ENCODE data around the gene VPS9D1. TPM values are rescaled to one million over a fixed set of nuclear protein-coding genes. Genes with fewer than 3 reads are reported as not detected.

The VPS9D1 gene
- total RNA-seq, 4 donors from 2014 or later = 7.1 to 25.0 (median 13.8) TPM

DNA sequence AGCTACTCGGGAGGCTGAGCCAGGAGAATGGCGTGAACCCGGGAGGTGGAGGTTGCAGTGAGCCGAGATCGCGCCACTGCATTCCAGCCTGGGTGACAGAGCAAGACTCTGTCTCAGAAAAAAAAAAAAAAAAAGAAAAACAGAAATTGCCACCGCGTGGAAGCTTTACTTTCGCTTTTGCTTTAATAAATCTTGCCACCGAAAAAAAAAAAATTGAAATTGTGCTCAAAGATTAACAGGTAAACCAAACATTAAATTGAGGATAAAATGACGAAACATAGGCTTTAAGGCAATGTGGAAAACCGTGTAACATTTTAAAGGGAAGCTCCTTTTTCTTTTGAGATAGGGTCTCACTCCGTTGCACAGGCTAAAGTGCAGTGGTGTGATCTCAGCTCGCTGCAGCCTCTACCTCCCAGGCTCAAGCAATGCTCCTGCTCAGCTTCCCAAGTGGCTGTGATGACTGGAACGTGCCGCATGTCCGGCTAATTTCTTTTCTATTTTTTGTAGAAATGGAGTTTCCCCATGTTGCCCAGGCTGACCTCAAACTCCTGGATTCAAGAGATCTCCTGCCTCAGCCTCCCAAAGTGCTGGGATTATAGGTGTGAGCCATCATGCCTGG is 40.7 kb upstream of the VPS9D1 start:
- no peaks in the 10 kb centered on the region for H3K4me1 ChIP-seq
- 71 to 74% methylated on average over 17 of the region's 17 CpGs for whole genome bisulfite sequencing, 2 donors

DNA sequence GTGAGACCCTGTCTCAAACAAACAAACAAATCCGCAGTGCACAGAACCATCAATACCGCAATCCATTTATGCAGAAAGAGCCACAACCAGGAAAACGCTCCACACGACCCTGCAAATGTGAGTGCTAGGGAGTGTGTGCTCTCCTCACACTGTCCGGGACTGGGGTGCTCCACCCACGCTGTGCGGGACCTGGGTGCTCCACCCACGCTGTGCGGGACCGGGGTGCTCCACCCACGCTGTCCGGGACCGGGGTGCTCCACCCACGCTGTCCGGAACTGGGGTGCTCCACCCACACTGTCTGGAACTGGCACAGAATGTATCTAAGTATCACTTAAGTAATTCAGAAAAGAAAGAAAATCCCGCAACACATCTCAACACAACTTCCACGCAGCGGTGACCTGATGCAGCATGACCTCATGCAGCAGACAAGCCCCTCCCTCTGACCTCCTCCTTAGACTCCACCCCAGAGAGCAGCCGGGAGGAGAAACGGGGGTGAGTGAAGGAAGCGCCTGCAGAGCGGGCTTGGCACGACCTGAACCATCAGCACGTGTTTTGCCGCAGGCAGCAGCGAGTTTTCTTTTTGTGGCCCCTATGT is 39.1 kb upstream of the VPS9D1 start:
- intact Hi-C loops (cut with DNase I) = loop anchor here (5.0 kb wide), 1 partner anchor 53 kb away; no protein-coding TSS in a partner anchor
- Histone ChIP-seq H3K36me3 (no peaks in the 10 kb centered on the region), H3K4me1 (no peaks in the 10 kb centered on the region), H3K9me3 (no peaks in the 10 kb centered on the region), H3K27me3 (no peaks in the 10 kb centered on the region), H3K4me3 (no peak overlapping the region), H3K27ac (no peak overlapping the region)
- TF ChIP-seq POLR2A (IDR thresholded peaks at IDR 0.05) (no peak), CTCF (IDR thresholded peaks at IDR 0.05) (no peak)
- 74 to 82% methylated on average over 11 to 12 of the region's 26 CpGs for WGBS, 2 donors
- DNase-seq = no peak

More for the DNA sequence above, 40.7 kb upstream of the VPS9D1 start:
- intact Hi-C loops (cut with DNase I) = no loop called here
- H3K36me3 ChIP-seq = no peaks in the 10 kb centered on the region
- H3K27ac ChIP-seq = peak overlapping the region in 1 of 4 donors; percentile 0
- TF ChIP-seq CTCF (IDR thresholded peaks at IDR 0.05) (no peak), POLR2A (IDR thresholded peaks at IDR 0.05) (no peak)
- no peak for DNase-seq
- H3K9me3 ChIP-seq = no peaks in the 10 kb centered on the region
- no peaks in the 10 kb centered on the region for H3K27me3 ChIP-seq
- peak overlapping the region in 2 of 4 donors; percentile 13 to 35 for H3K4me3 ChIP-seq

- TF ChIP-seq POLR2A (IDR thresholded peaks at IDR 0.05) (no peak), CTCF (IDR thresholded peaks at IDR 0.05) (no peak)
- WGBS, 2 donors = 46 to 55% methylated on average over 7 to 9 of the region's 10 CpGs
- Histone ChIP-seq H3K36me3 (peaks cover 0 to 23% (median 0%) of the 10 kb centered on the region in 3 donors), H3K4me1 (no peaks in the 10 kb centered on the region), H3K27ac (no peak overlapping the region), H3K9me3 (no peaks in the 10 kb centered on the region), H3K27me3 (no peaks in the 10 kb centered on the region), H3K4me3 (no peak overlapping the region)
- DNase-seq = no peak
- intact Hi-C loops (cut with DNase I) = no loop called here
These were observed 28.9 kb upstream of the VPS9D1 start for GRCh38 chr16:89749637-89750036.

GRCh38 chr16:89748921-89749320 is 28.2 kb upstream of the VPS9D1 start:
- H3K27ac ChIP-seq = no peak overlapping the region
- no peak for DNase-seq
- no peaks in the 10 kb centered on the region for H3K4me1 ChIP-seq
- WGBS, 2 donors = 94 to 96% methylated on average over 10 to 11 of the region's 11 CpGs
- no peaks in the 10 kb centered on the region for H3K9me3 ChIP-seq
- H3K4me3 ChIP-seq = no peak overlapping the region
- no peak for TF ChIP-seq POLR2A (IDR thresholded peaks at IDR 0.05)
- no peak for TF ChIP-seq CTCF (IDR thresholded peaks at IDR 0.05)
- peaks cover 0 to 23% (median 0%) of the 10 kb centered on the region in 3 donors for H3K36me3 ChIP-seq
- H3K27me3 ChIP-seq = no peaks in the 10 kb centered on the region
- intact Hi-C loops (cut with DNase I) = no loop called here

DNA sequence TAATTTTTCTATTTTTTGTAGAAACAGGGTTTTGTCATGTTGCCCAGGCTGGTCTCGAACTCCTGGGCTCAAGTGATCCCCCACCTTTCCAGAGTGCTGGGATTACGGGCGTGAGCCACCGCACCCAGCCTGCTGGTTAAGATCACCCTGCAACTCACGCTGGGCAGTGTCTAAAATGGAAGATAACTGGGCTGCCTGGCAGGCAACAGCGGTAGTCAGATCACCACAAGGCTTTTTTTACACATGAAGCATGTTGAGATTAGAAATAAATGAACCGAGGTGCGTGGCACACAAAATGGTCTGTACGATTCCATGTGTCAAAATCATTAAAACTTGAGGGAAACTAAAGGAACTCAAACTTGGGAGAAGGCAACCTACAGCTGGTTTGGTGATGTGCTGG is 27.4 kb upstream of the VPS9D1 start:
- H3K9me3 ChIP-seq = no peaks in the 10 kb centered on the region
- WGBS, 2 donors = 92 to 96% methylated on average over 5 to 6 of the region's 9 CpGs
- peaks cover 0 to 23% (median 0%) of the 10 kb centered on the region in 3 donors for H3K36me3 ChIP-seq
- intact Hi-C loops (cut with DNase I) = no loop called here
- TF ChIP-seq CTCF (IDR thresholded peaks at IDR 0.05) = no peak
- no peak for TF ChIP-seq POLR2A (IDR thresholded peaks at IDR 0.05)
- no peak overlapping the region for H3K27ac ChIP-seq
- no peaks in the 10 kb centered on the region for H3K27me3 ChIP-seq
- DNase-seq = no peak
- H3K4me3 ChIP-seq = no peak overlapping the region
- no peaks in the 10 kb centered on the region for H3K4me1 ChIP-seq
